SIG-M5 treated with dmso at 0.1 percent for 504 hours (cell line): ENCODE measurements around the gene OR2L5.

Source experiments
- DNase-seq: peaks from one replicate; lab custom pipeline; 2025; ENCODE audit not compliant: unreplicated experiment; lab: John Stamatoyannopoulos, UW

The OR2L5 gene

GRCh38 chr1:248013229-248013710 lies at the start of gene OR2L5:
Gene OR2L5 (plus strand): TSS chr1:248013660. CDS start chr1:248021948, 8,288 bp downstream.
- DNase-seq = no peak

GRCh38 chr1:247964933-247965332 lies 48.5 kb upstream of the OR2L5 start, which contains the start of gene OR2AK2:
Gene OR2AK2 (plus strand): TSS chr1:247965233. CDS start chr1:247965377, 144 bp downstream.
- no peak for DNase-seq

GRCh38 chr1:247966532-247967204 lies 46.8 kb upstream of the OR2L5 start:
- DNase-seq = no peak

- DNase-seq = no peak
Observed at GRCh38 chr1:247992986-247993385, 20.5 kb upstream of the OR2L5 start.

GRCh38 chr1:247998811-247999210 lies 14.6 kb upstream of the OR2L5 start:
- no peak for DNase-seq

GRCh38 chr1:248000169-248000568 lies 13.3 kb upstream of the OR2L5 start:
- DNase-seq = no peak

GRCh38 chr1:248007778-248008177 lies 5.7 kb upstream of the OR2L5 start:
- no peak for DNase-seq

- no peak for DNase-seq
Observed at GRCh38 chr1:248009681-248010080, 3.8 kb upstream of the OR2L5 start.

GRCh38 chr1:248015803-248016202 lies 2.3 kb downstream of the OR2L5 start:
- DNase-seq = no peak

GRCh38 chr1:248029770-248030169 lies 16.3 kb downstream of the OR2L5 start, which contains the start of gene OR2L2:
Gene OR2L2 (plus strand): TSS chr1:248030070. CDS start chr1:248038268, 8,198 bp downstream.
- no peak for DNase-seq

- no peak for DNase-seq
Observed at GRCh38 chr1:248045209-248045608, 31.7 kb downstream of the OR2L5 start.

GRCh38 chr1:248046536-248046935 lies 33.1 kb downstream of the OR2L5 start, which contains the start of gene OR2L3:
Gene OR2L3 (plus strand): TSS chr1:248046836. CDS start chr1:248060682, 13,846 bp downstream.
- no peak for DNase-seq

GRCh38 chr1:248047008-248047407 lies 33.5 kb downstream of the OR2L5 start:
- DNase-seq = no peak

GRCh38 chr1:248054671-248055070 lies 41.2 kb downstream of the OR2L5 start:
- no peak for DNase-seq

GRCh38 chr1:248055261-248055660 lies 41.8 kb downstream of the OR2L5 start:
- DNase-seq = no peak

- DNase-seq = no peak
Observed at GRCh38 chr1:248065071-248065470, 51.6 kb downstream of the OR2L5 start.

- DNase-seq = no peak
Observed at GRCh38 chr1:248065604-248066003, 52.1 kb downstream of the OR2L5 start.
